ENCODE measurements around the gene CHST5. TPM values are rescaled to one million over a fixed set of nuclear protein-coding genes. Genes with fewer than 3 reads are reported as not detected.

The CHST5 gene
- total RNA-seq, 1 donor from 2014 or later = not detected

Other genes starting within 250 kb of the CHST5 start
- gene CFDP1, start 102.6 kb downstream of the CHST5 start, total RNA-seq = 33.5 and 37.5 TPM in 2 replicates
- gene TMEM170A, start 71.4 kb downstream of the CHST5 start, total RNA-seq = 35.6 and 39.9 TPM in 2 replicates
- gene CHST6, start 40.7 kb downstream of the CHST5 start, total RNA-seq = not detected in 2 replicates
- 2.7 and 3.4 TPM in 2 replicates for gene TMEM231, start 20.1 kb upstream of the CHST5 start, total RNA-seq
- 69.2 and 69.4 TPM in 2 replicates for gene GABARAPL2, start 30.3 kb upstream of the CHST5 start, total RNA-seq
- gene ADAT1, start 87.2 kb upstream of the CHST5 start, total RNA-seq = 45.3 and 54.0 TPM in 2 replicates
- 256 and 269 TPM in 2 replicates for gene KARS1, start 111.6 kb upstream of the CHST5 start, total RNA-seq
- gene TERF2IP, start 111.7 kb upstream of the CHST5 start, total RNA-seq = 73.6 and 77.6 TPM in 2 replicates
- not detected in 2 replicates for gene CPHXL2, start 140.9 kb upstream of the CHST5 start, total RNA-seq
- not detected in 2 replicates for gene DUXB, start 165.4 kb upstream of the CHST5 start, total RNA-seq
- gene CPHXL, start 190.4 kb upstream of the CHST5 start, total RNA-seq = not detected in 2 replicates

Measured in activated T-helper 2 cell treated with anti-CD3 and anti-CD28 coated beads, Interferon-gamma antibody, Interleukin-2, Interleukin-4, amounts not matched to agents 10 μg/mL and 5 μg/mL and 100 μg/mL, durations not matched to agents 14 hours and 24 hours and 36 hours (primary cell).